ENCODE data around the gene TBXT. TPM values are rescaled to one million over a fixed set of nuclear protein-coding genes. Genes with fewer than 3 reads are reported as not detected.
"Not testable (repeated sequence)": the region's sequence is repeated elsewhere in the genome, so short reads cannot be mapped to it uniquely, and the experiment has no call there.

TBXT gene
- total RNA-seq, 2 experiments from 2014 or later: not detected

DNA sequence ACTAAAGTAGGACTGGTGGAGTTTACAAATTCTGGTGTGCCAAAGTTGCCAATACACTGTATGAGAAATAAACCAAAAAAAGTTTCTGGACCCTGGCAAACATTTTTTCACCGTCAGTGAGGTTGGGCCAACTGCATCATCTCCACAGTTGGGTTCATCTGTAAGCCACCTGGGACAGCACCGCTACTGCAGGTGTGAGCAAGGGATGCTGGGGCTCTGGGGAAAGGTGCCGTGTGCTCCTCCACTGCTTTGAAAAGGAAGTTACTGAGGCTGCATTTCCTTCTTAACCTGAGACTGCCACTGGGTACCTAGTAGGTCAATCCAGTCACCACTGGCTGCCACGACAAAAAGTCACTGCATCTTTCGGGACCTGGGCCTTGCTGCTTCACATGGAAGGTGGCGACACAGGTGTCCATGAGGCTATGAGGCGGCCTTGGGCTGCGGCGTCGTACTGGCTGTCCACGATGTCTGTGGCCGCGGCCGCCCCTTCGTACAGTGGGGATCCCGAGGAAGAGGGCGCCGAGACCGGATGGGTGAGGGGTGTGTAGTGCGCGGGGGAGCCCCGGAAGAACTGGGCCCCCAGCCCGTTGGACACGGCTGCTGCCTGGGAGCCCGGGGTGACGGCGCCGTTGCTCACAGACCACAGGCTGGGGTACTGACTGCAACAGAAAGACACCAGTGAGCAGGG, 9.6 kb downstream of the TBXT start:
- no peaks in the 10 kb centered on the region for H3K36me3 Mint-ChIP-seq
- H3K9me3 Mint-ChIP-seq: no peaks in the 10 kb centered on the region
- peaks cover 7% of the 10 kb centered on the region for H3K4me1 Mint-ChIP-seq
- H3K27me3 Mint-ChIP-seq: peaks cover 20% of the 10 kb centered on the region
- no peak overlapping the region for H3K4me3 Mint-ChIP-seq
- H3K27ac Mint-ChIP-seq: no peak overlapping the region
- DNase-seq: no peak

DNA sequence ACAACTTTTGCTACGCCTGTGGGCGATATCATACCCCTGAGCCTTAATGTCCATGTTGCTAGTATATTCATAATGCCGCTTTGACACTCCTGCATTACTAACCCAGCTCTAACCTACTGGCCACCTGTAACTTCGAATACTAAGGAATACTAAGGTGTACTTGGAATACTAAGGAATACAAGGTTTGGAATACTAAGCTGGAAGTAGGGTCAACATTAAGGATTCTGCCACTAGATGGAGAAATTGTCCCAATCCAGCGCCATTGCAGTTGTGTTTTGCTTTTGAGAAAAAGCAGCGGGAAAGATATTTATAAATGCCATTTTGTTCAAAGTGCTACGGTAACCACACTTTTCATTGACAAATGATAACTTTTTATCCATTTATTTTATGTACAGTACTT, 10.7 kb downstream of the TBXT start:
- Mint-ChIP-seq H3K9me3 (no peaks in the 10 kb centered on the region), H3K27ac (no peak overlapping the region), H3K27me3 (peaks cover 20% of the 10 kb centered on the region), H3K4me3 (no peak overlapping the region), H3K4me1 (no peaks in the 10 kb centered on the region), H3K36me3 (no peaks in the 10 kb centered on the region)
- DNase-seq: no peak

DNA sequence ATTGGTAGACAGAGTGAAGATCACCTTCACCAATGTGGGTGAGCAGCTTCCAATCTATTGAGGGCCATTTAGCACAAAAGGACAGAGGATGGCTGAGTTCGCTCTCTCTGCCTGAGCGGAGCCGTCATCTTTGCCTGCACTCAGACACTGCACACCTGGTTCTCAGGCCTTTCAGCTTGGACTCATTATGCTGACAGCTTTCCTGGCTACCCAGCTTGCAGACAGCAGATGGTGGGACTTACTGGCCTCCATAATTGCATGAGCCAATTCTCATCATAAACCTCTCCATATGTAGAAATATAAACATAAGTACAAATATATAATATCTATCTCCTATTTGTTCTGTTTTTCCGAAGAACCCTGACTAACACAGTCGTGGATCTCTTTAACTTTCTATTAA, 13.7 kb downstream of the TBXT start:
- H3K27me3 Mint-ChIP-seq: peaks cover 7% of the 10 kb centered on the region
- no peak for DNase-seq
- peaks cover 4% of the 10 kb centered on the region for H3K9me3 Mint-ChIP-seq
- no peaks in the 10 kb centered on the region for H3K4me1 Mint-ChIP-seq
- H3K36me3 Mint-ChIP-seq: no peaks in the 10 kb centered on the region
- no peak overlapping the region for H3K27ac Mint-ChIP-seq
- H3K4me3 Mint-ChIP-seq: no peak overlapping the region

DNA sequence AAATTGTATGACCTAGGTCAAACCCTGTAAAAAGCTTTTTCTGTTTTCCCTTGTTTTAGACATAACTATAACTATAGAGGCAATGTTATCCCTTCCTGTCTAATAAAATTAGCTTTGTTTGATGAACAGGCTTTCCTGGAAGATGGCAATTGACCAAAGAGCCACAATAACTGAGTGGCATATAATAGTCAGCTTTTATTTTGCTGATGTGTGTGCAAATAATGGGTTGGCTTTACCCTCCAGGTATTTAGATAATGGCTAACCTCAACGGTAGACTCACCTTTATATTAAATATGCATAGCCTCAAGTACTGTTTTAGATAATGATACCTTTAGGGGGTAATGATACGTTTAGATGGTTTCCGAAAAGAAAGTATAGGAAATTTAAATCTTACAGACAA, 15.0 kb downstream of the TBXT start:
- Mint-ChIP-seq H3K36me3 (no peaks in the 10 kb centered on the region), H3K4me1 (no peaks in the 10 kb centered on the region), H3K4me3 (no peak overlapping the region), H3K27me3 (peaks cover 13% of the 10 kb centered on the region), H3K27ac (no peak overlapping the region), H3K9me3 (peaks cover 4% of the 10 kb centered on the region)
- no peak for DNase-seq

DNA sequence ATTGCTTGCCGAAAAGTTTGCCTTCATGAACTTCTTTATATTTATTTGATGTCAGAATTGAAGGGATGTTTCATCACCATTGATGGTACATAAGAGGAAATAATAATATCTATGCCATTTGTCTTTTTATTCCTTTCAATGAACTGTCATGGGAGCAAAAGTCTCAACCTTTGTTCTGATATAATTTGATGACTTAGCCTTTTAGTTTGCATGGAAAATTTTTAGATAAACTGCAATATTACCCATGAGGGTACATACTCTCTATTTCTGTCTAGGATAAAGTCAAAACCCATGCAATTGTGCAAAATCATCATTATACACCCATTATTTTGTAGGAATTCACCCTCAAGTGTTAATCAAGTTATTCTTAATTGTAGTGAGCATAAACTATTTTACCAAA, 15.9 kb downstream of the TBXT start:
- Mint-ChIP-seq H3K36me3 (no peaks in the 10 kb centered on the region), H3K4me3 (no peak overlapping the region), H3K27ac (no peak overlapping the region), H3K9me3 (peaks cover 4% of the 10 kb centered on the region), H3K4me1 (no peaks in the 10 kb centered on the region), H3K27me3 (peaks cover 13% of the 10 kb centered on the region)
- no peak for DNase-seq

DNA sequence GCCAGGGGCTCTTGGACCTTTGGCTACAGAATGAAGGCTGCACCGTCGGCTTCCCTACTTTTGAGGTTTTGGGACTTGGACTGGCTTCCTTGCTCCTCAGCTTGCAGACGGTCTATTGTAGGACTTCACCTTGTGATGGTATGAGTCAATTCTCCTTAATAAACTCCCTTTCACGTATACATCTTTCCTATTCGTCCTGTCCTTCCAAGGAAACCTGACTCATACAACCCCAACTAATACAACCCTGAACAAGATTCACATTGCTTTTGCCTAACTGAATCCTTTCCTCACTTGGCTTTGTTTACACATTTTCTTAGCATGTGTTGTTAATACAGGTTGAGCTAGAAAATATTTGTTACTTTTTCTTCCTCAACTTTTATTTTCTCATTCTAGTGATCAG, 21.9 kb downstream of the TBXT start:
- no peak for DNase-seq
- H3K36me3 Mint-ChIP-seq: no peaks in the 10 kb centered on the region
- no peaks in the 10 kb centered on the region for H3K9me3 Mint-ChIP-seq
- H3K4me3 Mint-ChIP-seq: no peak overlapping the region
- H3K27me3 Mint-ChIP-seq: peaks cover 27% of the 10 kb centered on the region
- no peak overlapping the region for H3K27ac Mint-ChIP-seq
- no peaks in the 10 kb centered on the region for H3K4me1 Mint-ChIP-seq

DNA sequence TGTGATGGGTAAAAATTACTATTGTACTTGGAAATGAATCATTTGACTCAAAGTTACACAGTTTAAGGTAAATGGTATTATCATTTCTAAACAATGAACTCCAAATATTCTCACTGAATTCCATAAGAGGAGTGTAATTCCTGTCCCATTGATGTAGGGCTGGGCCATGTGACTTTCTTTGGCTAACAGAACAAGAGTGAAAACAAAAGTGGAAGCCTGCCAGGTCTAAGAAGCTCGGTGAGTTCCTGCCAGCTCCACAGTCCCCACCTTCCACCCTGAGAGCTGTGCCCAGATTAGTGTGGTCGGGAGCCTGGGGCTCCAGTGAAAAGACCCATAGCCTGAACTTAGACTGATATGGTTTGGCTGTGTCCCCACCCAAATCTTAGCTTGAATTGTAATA, 24.6 kb downstream of the TBXT start:
- no peak overlapping the region for H3K4me3 Mint-ChIP-seq
- peaks cover 19% of the 10 kb centered on the region for H3K27me3 Mint-ChIP-seq
- H3K9me3 Mint-ChIP-seq: no peaks in the 10 kb centered on the region
- no peak for DNase-seq
- H3K27ac Mint-ChIP-seq: no peak overlapping the region
- H3K36me3 Mint-ChIP-seq: no peaks in the 10 kb centered on the region
- no peaks in the 10 kb centered on the region for H3K4me1 Mint-ChIP-seq

DNA sequence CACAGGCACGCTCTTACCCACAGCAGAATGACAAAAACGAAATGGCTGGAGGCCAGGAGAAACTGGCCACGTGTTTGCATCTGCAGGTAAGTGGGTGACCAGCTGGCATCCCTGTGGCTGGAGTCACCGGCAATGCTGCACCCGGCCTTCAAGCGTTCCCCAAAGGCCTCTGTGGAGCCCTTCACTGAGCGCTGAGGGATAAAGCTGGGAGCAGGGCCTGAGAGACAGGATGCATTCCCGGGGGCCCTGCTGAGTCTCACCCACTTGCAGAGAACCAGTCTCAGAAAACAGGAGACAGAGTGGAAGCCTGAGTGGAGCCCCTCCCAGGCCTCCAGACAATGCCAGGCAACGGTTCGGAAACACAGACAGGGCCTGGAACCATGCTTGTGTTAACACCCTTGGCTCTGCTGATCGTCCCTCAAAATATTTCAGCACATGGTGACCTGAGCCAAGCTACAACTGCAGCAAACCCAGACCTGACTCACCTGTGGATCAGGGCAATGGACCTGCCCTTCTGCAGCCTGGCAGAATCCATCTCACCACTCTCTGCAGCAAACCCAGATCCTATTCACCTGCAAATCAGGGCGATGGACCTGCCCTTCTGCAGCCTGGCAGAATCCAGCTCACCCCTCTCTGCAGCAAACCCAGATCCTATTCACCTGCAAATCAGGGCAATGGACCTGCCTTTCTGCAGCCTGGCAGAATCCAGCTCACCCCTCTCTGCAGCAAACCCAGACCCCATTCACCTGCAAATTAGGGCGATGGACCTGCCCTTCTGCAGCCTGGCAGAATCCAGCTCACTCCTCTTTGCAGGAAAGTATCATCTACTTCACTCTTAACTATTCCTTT, 39.8 kb downstream of the TBXT start:
- Mint-ChIP-seq H3K36me3 (no peaks in the 10 kb centered on the region), H3K4me3 (no peak overlapping the region), H3K27me3 (peaks cover 36% of the 10 kb centered on the region), H3K27ac (no peak overlapping the region), H3K4me1 (no peaks in the 10 kb centered on the region), H3K9me3 (no peaks in the 10 kb centered on the region)
- DNase-seq: no peak

DNA sequence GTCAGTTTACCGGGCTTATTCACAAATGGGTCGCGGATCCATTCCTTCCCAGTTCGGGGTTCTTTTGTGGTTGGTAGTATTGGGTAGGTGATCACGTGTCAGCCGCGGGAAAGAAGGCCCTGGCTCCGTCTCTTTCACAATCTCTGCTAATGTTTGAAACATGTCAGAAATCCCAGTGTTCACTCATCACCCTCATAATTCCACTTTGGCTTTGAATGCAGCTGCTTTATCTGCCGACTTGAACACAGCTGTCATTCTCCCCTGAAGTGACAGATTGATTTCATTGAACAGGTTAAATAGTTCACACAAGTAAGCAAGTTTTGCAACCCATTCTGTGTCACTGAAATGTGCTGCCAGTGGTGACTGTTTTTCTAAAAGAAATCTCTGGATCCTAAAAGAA, 44.5 kb downstream of the TBXT start:
- not testable (repeated sequence) for H3K27ac Mint-ChIP-seq, H3K4me1 Mint-ChIP-seq, H3K9me3 Mint-ChIP-seq, DNase-seq, H3K4me3 Mint-ChIP-seq, H3K36me3 Mint-ChIP-seq
- peaks cover 27% of the 10 kb centered on the region for H3K27me3 Mint-ChIP-seq

DNA sequence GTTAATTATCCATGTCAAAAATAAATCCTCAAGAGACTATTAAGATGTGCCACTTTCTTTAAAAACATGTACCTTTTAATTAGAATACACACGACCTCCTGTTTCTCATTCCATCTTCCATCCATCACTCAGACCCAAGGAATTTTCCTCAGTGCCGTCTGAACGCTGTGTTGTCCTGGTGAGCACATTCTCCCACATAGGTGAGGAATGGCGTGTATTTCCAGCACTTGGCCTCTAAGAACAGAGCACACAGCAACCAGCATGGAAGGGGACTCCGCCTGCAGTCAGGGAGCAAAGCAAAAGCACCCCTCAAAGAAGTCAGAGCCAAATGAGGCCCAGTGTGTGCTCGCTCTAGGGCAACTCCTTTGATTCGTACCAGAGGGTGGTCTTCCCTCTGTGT, 45.9 kb downstream of the TBXT start:
- Mint-ChIP-seq H3K36me3 (no peaks in the 10 kb centered on the region), H3K4me3 (no peak overlapping the region), H3K4me1 (no peaks in the 10 kb centered on the region), H3K27me3 (peaks cover 17% of the 10 kb centered on the region), H3K9me3 (no peaks in the 10 kb centered on the region), H3K27ac (no peak overlapping the region)
- no peak for DNase-seq

DNA sequence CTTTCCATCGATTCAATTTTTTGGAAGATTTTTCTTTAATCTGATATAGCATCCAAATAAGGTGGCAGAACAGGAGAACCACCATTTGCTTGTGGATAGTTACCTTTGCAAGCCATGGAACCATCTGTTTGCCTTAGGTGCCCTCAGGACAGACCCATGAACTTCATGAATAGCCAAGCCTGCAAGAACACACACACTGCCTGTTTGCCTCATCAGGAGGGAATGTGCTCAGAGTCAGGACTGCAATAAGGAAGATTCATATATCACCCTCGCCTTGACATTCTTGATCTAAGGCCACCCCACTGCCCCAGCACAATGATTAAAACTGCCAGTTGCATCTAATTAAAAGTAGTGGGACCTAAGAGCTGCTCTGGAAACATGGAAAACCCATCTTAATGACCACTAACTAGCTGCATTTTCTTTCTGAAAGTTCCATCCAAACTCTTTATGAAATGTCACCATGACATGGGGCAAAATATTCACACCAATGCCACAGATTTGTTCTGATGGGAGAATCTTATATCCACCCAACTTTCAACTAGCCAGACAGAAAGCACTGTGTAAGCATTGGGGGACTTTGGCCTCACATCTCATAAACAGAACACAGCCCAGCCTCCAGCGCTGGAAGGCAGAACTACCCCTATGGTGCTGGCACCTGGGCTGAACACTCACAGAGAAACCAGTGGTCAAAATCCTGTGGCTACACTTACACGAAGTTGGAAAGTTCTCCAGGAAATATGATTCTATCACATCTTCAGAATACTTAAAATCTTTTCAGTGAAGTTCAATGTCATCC, 48.3 kb downstream of the TBXT start:
- Mint-ChIP-seq H3K4me3 (no peak overlapping the region), H3K27ac (no peak overlapping the region), H3K27me3 (no peaks in the 10 kb centered on the region), H3K4me1 (no peaks in the 10 kb centered on the region), H3K36me3 (no peaks in the 10 kb centered on the region), H3K9me3 (peaks cover 5% of the 10 kb centered on the region)
- DNase-seq: no peak

DNA sequence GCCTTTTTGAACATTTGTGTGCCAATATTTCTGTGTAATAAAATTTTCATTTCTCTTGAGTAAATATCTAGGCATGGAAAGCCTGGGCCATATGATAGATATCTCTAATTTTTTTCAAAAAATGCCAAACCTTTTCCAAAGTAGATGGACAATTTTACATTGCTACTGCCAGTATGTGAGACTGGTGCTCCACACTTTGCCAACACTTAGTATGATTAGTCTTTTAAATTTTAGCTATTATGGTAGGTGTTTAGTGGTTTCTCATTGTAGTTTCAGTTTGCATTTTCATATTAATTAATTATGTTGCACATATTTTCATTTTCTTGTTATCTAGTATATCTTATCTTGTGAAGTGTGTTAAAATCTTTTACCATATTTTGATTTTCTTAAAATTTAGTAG, 52.0 kb downstream of the TBXT start:
- no peak for DNase-seq
- Mint-ChIP-seq H3K4me3 (no peak overlapping the region), H3K27ac (no peak overlapping the region), H3K36me3 (no peaks in the 10 kb centered on the region), H3K27me3 (peaks cover 16% of the 10 kb centered on the region), H3K4me1 (no peaks in the 10 kb centered on the region), H3K9me3 (peaks cover 5% of the 10 kb centered on the region)

DNA sequence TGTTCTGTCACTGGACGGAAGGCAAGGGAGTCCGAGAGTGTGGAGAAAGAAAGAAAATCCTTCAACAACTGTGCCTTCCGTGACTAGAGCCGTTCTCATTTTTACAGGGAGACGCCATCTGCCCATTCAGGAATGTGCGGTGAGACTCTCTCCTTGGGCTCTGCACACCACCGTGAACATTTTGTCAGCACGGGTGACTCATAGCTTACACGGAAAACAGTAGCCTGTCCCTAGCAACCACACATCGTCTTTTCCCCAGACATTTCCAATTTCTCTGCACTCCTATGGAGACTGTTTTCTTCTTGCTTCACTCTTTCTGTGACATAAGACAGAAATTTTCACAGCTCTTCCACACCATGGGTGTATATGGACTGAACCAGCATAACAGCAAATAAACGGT, 55.1 kb downstream of the TBXT start:
- H3K4me3 Mint-ChIP-seq: no peak overlapping the region
- H3K27ac Mint-ChIP-seq: no peak overlapping the region
- H3K9me3 Mint-ChIP-seq: peaks cover 5% of the 10 kb centered on the region
- no peaks in the 10 kb centered on the region for H3K4me1 Mint-ChIP-seq
- no peak for DNase-seq
- peaks cover 38% of the 10 kb centered on the region for H3K27me3 Mint-ChIP-seq
- no peaks in the 10 kb centered on the region for H3K36me3 Mint-ChIP-seq

DNA sequence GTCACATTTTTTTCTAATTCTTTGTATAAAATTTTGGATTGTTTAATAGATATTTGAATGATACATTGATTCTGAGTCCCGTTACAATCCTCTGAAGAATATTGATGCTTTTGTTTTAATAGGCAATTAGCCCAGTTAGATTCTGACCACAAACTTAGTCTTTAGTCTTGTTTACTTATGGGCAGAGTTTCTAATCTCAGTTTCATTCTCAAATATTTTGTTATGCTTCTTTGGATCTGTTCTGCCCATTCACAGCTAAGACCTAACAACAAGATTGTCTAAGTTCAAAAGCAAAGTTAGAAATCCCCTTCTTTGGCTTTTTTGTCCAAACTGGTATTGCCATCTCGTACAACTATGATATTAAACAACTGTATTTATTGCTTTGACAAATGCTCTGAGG, 58.0 kb downstream of the TBXT start:
- Mint-ChIP-seq H3K4me1 (peaks cover 2% of the 10 kb centered on the region), H3K9me3 (no peaks in the 10 kb centered on the region), H3K27me3 (peaks cover 44% of the 10 kb centered on the region), H3K27ac (no peak overlapping the region), H3K4me3 (no peak overlapping the region), H3K36me3 (no peaks in the 10 kb centered on the region)
- no peak for DNase-seq

All from activated naive CD8-positive, alpha-beta T cell treated with anti-CD3 and anti-CD28 coated beads for 36 hours (primary cell).